NCI-H2171 (cell line): ENCODE data around the gene CDH23.
A peak's percentile ranks its signal among the peaks of the same experiment; 100 is the strongest.

Source experiments
- DNase-seq: peaks from one replicate; lab custom pipeline; 2025; lab: John Stamatoyannopoulos, UW

Gene CDH23

GRCh38 chr10:71564194-71564820, 167.6 kb downstream of the CDH23 start:
- no peak for DNase-seq

- DNase-seq: no peak
Measured at GRCh38 chr10:71565284-71566000, 168.7 kb downstream of the CDH23 start.

GRCh38 chr10:71567006-71567405, 170.3 kb downstream of the CDH23 start:
- DNase-seq: no peak

- no peak for DNase-seq
Measured at GRCh38 chr10:71568896-71569492, 172.3 kb downstream of the CDH23 start.

- DNase-seq: peak; percentile 9
Measured at GRCh38 chr10:71569775-71570588, 173.3 kb downstream of the CDH23 start.

GRCh38 chr10:71571460-71572175, 174.9 kb downstream of the CDH23 start:
- no peak for DNase-seq

- no peak for DNase-seq
Measured at GRCh38 chr10:71572962-71573361, 176.2 kb downstream of the CDH23 start.

GRCh38 chr10:71573562-71574518, 177.1 kb downstream of the CDH23 start:
- no peak for DNase-seq

GRCh38 chr10:71575451-71575850, 178.7 kb downstream of the CDH23 start:
- no peak for DNase-seq

- no peak for DNase-seq
Measured at GRCh38 chr10:71575934-71576801, 179.4 kb downstream of the CDH23 start.

- DNase-seq: no peak
Measured at GRCh38 chr10:71576842-71577241, 180.1 kb downstream of the CDH23 start.

GRCh38 chr10:71577345-71577744, 180.6 kb downstream of the CDH23 start:
- no peak for DNase-seq

GRCh38 chr10:71578069-71578468, 181.3 kb downstream of the CDH23 start:
- no peak for DNase-seq

- DNase-seq: no peak
Measured at GRCh38 chr10:71579668-71580067, 182.9 kb downstream of the CDH23 start.

- DNase-seq: no peak
Measured at GRCh38 chr10:71580415-71580814, 183.7 kb downstream of the CDH23 start.

GRCh38 chr10:71580926-71581325, 184.2 kb downstream of the CDH23 start:
- no peak for DNase-seq

GRCh38 chr10:71581376-71581775, 184.7 kb downstream of the CDH23 start:
- DNase-seq: no peak

GRCh38 chr10:71582019-71582418, 185.3 kb downstream of the CDH23 start:
- DNase-seq: no peak
